ENCODE measurements around the gene TMEM202. TPM values are rescaled to one million over a fixed set of nuclear protein-coding genes. Genes with fewer than 3 reads are reported as not detected.
"Not testable (repeated sequence)": the region's sequence is repeated elsewhere in the genome, so short reads cannot be mapped to it uniquely, and the experiment has no call there.

Gene TMEM202
- total RNA-seq, result not detected

DNA sequence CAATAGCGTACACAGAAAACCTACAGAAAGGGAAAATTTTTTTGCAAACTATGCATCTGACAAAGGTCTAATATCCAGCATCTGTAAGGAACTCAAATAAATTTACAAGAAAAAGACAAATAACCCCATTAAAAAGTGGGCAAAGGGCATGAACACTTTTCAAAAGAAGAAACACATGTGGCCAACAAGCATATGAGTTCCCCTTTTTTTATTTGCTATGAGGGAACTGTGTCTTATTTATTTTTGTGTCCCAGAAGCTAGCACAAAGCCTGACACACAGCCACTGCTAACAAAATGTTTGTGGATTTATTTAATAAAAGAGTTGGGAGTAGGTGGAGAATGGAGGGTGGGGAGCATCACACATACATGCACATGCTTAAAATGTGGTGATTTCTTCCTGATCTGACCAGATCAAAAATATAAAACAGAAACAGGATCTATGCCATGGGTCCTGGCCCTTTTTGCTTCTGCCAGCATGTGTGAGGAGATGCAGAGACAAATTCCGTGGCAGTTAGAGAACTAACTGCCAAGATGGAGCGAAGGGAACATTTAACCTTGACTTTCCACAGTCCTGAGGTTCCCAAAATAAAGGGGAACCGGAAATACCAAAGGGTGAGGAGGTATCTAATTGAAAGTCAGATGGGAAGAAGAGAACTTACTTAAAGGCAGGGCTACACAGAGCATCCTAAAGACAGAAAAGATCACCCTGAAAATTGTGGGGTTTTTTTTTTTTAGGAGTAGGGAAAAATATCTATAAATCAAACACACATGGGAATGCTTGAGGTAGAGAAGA, at the start of gene TMEM202:
TMEM202 (plus strand) TSS at position 510 of the 793 bp plus-strand sequence; CDS start at position 532, 22 bp downstream.
- no peak for DNase-seq

DNA sequence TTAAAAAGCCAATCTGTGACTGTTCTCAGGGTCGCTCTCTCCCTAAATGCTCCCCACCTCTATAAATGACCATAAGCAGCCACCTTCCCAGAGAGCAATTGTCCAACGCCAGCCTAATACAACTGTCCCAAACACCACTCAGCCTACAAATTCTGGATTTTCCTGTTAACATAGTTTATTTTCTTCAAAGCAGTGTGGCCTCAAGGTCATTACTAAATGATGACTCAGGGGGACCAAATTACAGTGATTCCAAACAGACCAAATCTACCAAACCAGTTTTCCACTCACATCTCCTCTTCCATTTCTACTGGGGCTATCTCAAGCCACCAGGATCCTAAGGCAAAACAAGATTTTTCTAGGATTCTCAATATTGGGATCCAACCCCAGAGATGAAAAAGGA, 44.8 kb upstream of the TMEM202 start:
- DNase-seq, result no peak

DNA sequence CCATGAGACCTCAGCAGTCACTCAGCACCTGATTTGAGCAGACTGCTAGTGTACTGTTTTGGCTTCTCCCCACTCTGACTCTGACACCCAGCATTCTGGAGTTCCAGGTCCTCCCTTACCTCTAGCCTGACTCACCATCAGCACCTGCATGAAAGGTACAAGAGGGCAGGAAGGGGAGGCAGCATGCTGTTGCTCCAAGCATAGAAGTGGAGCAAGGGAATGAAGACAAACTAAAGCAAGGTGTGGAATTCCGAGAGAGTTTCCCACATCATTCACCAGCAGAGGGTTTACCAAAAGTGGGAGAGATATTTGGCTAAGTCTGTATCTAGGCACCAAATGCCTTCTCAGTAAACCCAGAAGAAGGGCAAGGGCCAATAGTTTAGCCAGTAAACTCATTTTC, 43.6 kb upstream of the TMEM202 start:
- no peak for DNase-seq

- DNase-seq, result no peak
Observed at GRCh38 chr15:72358121-72358520, 40.0 kb upstream of the TMEM202 start.

DNA sequence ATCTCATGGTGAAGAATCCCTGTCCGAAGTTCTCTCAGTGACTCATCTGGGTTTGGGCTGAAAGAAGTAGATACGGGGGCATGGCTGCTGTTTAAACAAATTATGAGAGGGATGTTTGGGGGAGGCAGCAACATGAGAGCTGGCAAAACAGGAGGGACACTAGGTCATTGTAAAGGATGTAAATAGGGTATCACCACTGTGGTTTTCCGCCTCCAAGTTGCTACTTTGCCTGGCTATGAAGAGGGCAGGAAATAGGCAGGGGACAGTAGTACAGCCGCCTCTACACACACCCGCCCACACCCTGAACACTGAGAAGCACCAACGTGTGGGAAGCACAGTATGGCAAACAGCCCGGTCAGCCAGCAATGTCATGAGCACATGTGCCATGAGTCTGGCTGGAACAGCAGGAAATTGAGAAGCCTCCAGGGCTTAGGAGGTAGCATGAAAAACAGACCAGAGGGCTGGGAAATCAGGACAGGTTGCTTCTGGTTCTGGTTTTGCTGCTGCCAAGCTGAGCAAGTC, 39.4 kb upstream of the TMEM202 start:
- DNase-seq, result peak; percentile 56

GRCh38 chr15:72361176-72361575, 36.9 kb upstream of the TMEM202 start:
- no peak for DNase-seq

DNA sequence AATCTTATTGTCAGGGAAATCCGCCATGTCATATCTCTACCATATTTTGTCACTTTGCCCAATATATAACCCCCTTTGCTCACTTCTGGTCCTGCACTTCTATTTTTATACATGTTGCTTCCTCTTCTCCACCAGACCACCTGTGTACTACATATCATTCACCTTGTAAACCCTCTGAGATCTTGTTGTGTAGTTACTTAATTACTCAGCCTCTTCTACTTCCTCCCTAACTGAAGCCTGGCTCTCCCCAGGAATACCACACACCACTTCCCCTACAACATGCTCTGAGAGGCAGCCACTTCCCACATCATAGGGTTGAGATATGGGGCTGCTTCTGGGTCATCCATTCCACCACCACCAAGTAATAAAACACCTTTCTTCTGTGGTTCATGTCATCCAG, 32.3 kb upstream of the TMEM202 start:
- no peak for DNase-seq

GRCh38 chr15:72368325-72368724, 29.8 kb upstream of the TMEM202 start:
- no peak for DNase-seq

- DNase-seq, result no peak
Observed at GRCh38 chr15:72368899-72369298, 29.2 kb upstream of the TMEM202 start.

GRCh38 chr15:72369964-72370363, 28.1 kb upstream of the TMEM202 start:
- no peak for DNase-seq

DNA sequence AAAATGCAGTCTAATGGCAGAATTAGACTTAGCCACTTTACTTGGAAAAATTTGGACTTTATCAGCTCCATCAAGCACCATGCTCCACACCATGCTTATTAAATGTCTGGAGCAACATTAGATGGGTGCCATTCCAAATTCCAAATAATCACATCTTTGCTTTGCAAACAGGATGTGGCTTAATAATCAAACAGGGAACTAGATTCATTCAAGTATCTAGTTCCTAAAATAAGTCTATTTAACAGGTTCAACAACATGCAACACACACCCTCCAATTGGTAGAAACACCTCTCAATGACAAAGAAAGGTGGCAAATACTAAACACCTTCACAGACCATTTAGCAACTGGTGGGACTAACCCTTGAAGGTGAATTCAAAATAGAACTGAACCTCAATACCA, 25.7 kb upstream of the TMEM202 start:
- DNase-seq, result no peak

DNA sequence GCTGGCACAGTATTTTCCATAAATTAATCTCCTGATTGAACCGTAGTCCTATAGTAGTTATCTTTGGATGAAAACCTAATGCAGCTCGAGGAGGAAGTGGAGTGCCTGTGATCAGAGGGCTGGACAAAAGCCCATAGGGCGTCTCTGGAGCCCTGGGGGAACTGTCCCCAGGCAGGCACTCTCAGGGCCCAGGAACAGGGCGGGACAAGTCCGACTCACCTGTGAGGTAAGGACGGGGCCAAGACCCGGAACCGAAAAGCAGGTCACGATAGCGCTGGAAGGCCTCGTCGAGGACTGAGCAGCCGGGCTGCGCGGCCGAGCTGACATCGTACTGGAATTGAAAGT, 22.6 kb upstream of the TMEM202 start:
- DNase-seq, result no peak

DNA sequence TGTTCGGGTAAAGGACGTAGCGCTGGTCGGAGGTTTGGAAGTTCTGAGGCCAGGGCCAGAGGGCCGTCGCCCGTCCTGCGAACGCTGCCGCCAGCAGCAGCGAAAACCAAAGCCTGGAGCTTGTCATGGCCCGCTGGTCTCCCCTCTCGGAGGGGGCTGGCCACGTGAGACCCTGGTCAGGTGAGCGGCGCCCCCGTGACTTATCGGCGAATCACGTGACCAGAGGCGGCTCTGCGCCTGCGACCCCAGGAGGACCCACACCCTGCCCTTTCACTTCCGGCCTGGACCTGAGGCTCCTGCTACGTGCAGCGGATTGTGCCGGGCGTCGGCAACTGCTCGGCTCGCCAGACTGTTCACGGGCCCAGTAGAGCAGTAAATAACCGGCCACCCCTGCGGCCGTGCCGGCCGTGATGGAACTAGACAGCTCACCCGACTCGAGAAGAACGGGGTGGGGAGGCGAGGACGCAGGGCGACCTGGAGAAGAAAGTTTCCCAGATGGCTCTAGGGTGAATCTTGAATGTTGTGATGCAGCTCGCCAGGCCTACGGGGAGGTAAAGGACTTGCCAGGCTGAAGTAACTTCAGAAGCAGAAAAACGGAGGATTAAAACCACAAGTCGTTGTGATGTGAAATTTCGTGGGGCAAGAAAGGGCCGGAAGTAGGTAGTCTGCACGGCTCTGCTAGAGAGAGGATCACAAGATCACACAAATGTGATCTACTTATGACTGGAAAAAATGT, 22.1 kb upstream of the TMEM202 start, which contains the start of gene HEXA:
HEXA (minus strand) TSS at position 169 of the 736 bp plus-strand sequence; CDS start at position 127, 42 bp downstream.
- DNase-seq, result peak; percentile 97

GRCh38 chr15:72377331-72377730, 20.8 kb upstream of the TMEM202 start:
- no peak for DNase-seq

- not testable (repeated sequence) for DNase-seq
Observed at GRCh38 chr15:72379106-72379505, 19.0 kb upstream of the TMEM202 start.

GRCh38 chr15:72379856-72380430, 18.2 kb upstream of the TMEM202 start:
- no peak for DNase-seq

- DNase-seq, result no peak
Observed at GRCh38 chr15:72380743-72381142, 17.4 kb upstream of the TMEM202 start.

DNA sequence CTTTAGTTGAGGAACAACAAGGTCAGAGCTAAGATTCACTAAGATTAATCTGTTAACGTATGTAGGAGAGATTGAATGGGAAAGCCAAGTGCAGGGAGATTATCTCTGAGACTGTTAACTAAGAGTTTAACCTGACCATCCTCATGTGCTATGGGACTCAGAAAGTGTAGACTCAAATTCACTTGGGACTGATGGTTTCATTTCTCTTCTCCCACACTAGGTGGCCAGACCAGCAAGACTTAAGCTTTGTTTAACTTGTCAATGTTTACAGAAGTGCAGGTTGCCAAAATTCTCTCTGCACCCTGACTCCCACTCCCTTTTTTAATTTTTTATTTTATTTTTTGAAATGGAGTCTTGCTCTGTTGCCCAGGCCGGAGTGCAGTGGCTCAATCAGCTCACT, 16.0 kb upstream of the TMEM202 start:
- no peak for DNase-seq

GRCh38 chr15:72387741-72388140, 10.4 kb upstream of the TMEM202 start:
- no peak for DNase-seq

GRCh38 chr15:72389231-72389630, 8.9 kb upstream of the TMEM202 start:
- DNase-seq, result no peak

- DNase-seq, result not testable (repeated sequence)
Observed at GRCh38 chr15:72396331-72396730, 1.8 kb upstream of the TMEM202 start.

- DNase-seq, result no peak
Observed at GRCh38 chr15:72398648-72399047, 543 bp downstream of the TMEM202 start.

DNA sequence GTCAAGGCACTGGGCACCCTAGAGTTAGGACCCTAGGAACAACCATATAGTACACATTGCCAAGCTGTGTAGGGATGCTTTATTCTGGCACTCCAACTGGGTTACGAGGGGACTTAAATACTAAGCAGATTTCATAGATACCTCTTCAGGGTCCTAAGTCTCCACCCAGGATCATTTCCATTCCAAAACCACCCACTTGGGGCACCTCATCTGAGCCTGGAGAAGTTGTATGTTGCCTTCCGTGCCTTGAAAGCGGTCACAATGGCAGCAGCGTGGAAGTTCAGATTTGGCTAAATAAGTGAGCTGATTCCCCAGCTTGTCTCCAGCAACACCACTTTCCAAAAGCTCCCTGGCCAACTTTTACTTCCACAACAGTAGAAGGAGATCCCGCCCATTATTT, 4.6 kb downstream of the TMEM202 start:
- DNase-seq, result no peak

Measured in tongue (tissue), 2 donors.